Upper lobe of left lung (tissue), 4 donors: Measurements from ENCODE around the gene HCLS1.

Source experiments
- EP300 ChIP-seq, 4 donors: sonication (generic); formaldehyde crosslinking; IDR thresholded peaks; one replicate each; pipeline ENCODE4 v1.5.1; 2017; ENCODE audit warnings: antibody characterized with exemption in 4 of 4, control low read depth in 2 of 4
- POLR2A ChIP-seq, 4 donors: fragments of 450-650 bp; IDR thresholded peaks; one replicate each; pipeline ENCODE4 v1.5.1; 2016 to 2017; ENCODE audit warnings: antibody characterized with exemption in 4 of 4, mild to moderate bottlenecking in 2 of 4
- POLR2AphosphoS5 ChIP-seq, 2 donors: sonication (generic); formaldehyde crosslinking; IDR thresholded peaks; one replicate each; pipeline ENCODE4 v1.5.1; 2017; ENCODE audit warnings: antibody characterized with exemption in 2 of 2
- TF ChIP-seq, protein P1 (sequence below), 6 experiments: fragments of 450-650 bp in 4 of 6; fragments of 200-600 bp in 2 of 6; sonication (generic) in 2 of 6; IDR thresholded peaks; one replicate each; pipeline ENCODE4 v1.5.1; 2016 to 2019; ENCODE audit warnings: antibody characterized with exemption in 6 of 6

DNA sequence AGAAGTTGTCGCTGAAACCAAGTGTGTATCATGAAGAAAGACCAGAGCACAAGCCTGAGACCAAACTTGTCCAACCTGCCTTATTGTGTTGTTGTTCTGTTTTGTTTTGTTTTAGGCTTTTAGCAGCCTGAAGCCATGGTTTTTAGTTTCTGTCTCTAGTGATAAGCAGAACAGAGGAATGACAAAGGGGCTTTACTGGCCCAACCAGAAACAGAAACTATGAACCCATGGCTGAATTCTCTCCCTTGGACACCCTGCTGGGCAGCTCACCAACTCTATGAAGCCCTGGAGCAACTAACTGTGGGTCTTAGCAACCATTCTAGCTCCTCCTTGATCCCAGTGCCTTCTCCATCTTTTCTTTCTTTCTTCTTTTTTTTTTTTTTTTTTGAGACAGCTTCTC, 30.3 kb downstream of the HCLS1 start:
- TF ChIP-seq POLR2AphosphoS5 (IDR thresholded peaks at IDR 0.05) = no peak
- TF ChIP-seq, protein P1, sequence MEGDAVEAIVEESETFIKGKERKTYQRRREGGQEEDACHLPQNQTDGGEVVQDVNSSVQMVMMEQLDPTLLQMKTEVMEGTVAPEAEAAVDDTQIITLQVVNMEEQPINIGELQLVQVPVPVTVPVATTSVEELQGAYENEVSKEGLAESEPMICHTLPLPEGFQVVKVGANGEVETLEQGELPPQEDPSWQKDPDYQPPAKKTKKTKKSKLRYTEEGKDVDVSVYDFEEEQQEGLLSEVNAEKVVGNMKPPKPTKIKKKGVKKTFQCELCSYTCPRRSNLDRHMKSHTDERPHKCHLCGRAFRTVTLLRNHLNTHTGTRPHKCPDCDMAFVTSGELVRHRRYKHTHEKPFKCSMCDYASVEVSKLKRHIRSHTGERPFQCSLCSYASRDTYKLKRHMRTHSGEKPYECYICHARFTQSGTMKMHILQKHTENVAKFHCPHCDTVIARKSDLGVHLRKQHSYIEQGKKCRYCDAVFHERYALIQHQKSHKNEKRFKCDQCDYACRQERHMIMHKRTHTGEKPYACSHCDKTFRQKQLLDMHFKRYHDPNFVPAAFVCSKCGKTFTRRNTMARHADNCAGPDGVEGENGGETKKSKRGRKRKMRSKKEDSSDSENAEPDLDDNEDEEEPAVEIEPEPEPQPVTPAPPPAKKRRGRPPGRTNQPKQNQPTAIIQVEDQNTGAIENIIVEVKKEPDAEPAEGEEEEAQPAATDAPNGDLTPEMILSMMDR (IDR thresholded peaks at IDR 0.05) = no peak
- TF ChIP-seq POLR2A (IDR thresholded peaks at IDR 0.05) = no peak
- no peak for TF ChIP-seq EP300 (IDR thresholded peaks at IDR 0.05)
